ENCODE data around the gene TCP10L. TPM values are rescaled to one million over a fixed set of nuclear protein-coding genes. Genes with fewer than 3 reads are reported as not detected.
"Not testable (repeated sequence)": the region's sequence is repeated elsewhere in the genome, so short reads cannot be mapped to it uniquely, and the experiment has no call there.

The TCP10L gene
- total RNA-seq (1 to 10 TPM; 1.1 to 1.9 TPM), polyA plus RNA-seq (1 to 10 TPM; 3.7 to 8.0 TPM)

GRCh38 chr21:32585042-32585710 lies at the start of gene TCP10L:
TCP10L (minus strand) TSS chr21:32585523; CDS start chr21:32584304, 1,219 bp downstream.
- Histone ChIP-seq H3K27ac (ENCODE audit: low read depth in 1 of 2, low read length in 2 of 2) (no peak within 1 kb of the TSS), H3K9me3 (ENCODE audit: control insufficient read depth in 4 of 4, low read length in 3 of 4) (no peaks in the 10 kb centered on the region), H3K27me3 (ENCODE audit: control insufficient read depth in 4 of 4, insufficient read depth in 4 of 4, low read length in 3 of 4) (no peaks in the 10 kb centered on the region), H3K9ac (ENCODE audit: low read depth in 1 of 2, low read length in 2 of 2) (peak within 1 kb of the TSS; percentile 45 to 89), H3K4me3 (ENCODE audit: low read depth in 1 of 3, low read length in 3 of 3) (peak within 1 kb of the TSS; percentile 40 to 69 (median 62)), H3K4me1 (ENCODE audit: control insufficient read depth in 4 of 4, insufficient read depth in 4 of 4, low read length in 3 of 4) (peaks cover 0 to 12% (median 4%) of the 10 kb centered on the region in 4 donors), H3K36me3 (ENCODE audit: control insufficient read depth in 4 of 4, insufficient read depth in 3 of 4, low read depth in 1 of 4, low read length in 3 of 4) (no peaks in the 10 kb centered on the region)
- DNase-seq (ENCODE audit: low spot score) = no peak
- 63% methylated on average over 17 of the region's 17 CpGs for WGBS
- TF ChIP-seq HNF4A (conservative IDR thresholded peaks at IDR 0.05) = peak; percentile 37 to 48
- no peak for TF ChIP-seq HNF4G (IDR thresholded peaks at IDR 0.05)

- no peaks in the 10 kb centered on the region for H3K4me1 ChIP-seq (ENCODE audit: control insufficient read depth in 4 of 4, insufficient read depth in 4 of 4, low read length in 3 of 4)
- peaks cover 4 to 19% (median 14%) of the 10 kb centered on the region in 4 donors for H3K36me3 ChIP-seq (ENCODE audit: control insufficient read depth in 4 of 4, insufficient read depth in 3 of 4, low read depth in 1 of 4, low read length in 3 of 4)
- H3K4me3 ChIP-seq (ENCODE audit: low read depth in 1 of 3, low read length in 3 of 3) = no peak overlapping the region
- H3K9me3 ChIP-seq (ENCODE audit: control insufficient read depth in 4 of 4, low read length in 3 of 4) = no peaks in the 10 kb centered on the region
- H3K9ac ChIP-seq (ENCODE audit: low read depth in 1 of 2, low read length in 2 of 2) = no peak overlapping the region
- no peak for TF ChIP-seq EGR1 (IDR thresholded peaks at IDR 0.05; ENCODE audit: low read depth in 2 of 2)
- no peak for TF ChIP-seq MAX (IDR thresholded peaks at IDR 0.05)
- TF ChIP-seq REST (IDR thresholded peaks at IDR 0.05) = no peak
- TF ChIP-seq GABPA (IDR thresholded peaks at IDR 0.05 in 1 of 2, conservative IDR thresholded peaks at IDR 0.05 in 1 of 2) = no peak
- TF ChIP-seq RXRA (IDR thresholded peaks at IDR 0.05) = no peak
- no peak for TF ChIP-seq HNF4G (IDR thresholded peaks at IDR 0.05)
- TF ChIP-seq YY1 (IDR thresholded peaks at IDR 0.05) = no peak
- no peak for DNase-seq (ENCODE audit: low spot score)
- WGBS = 97% methylated on average over 3 of the region's 3 CpGs
- no peak overlapping the region for H3K27ac ChIP-seq (ENCODE audit: low read depth in 1 of 2, low read length in 2 of 2)
- H3K27me3 ChIP-seq (ENCODE audit: control insufficient read depth in 4 of 4, insufficient read depth in 4 of 4, low read length in 3 of 4) = no peaks in the 10 kb centered on the region
Measured at GRCh38 chr21:32626621-32627196, 41.4 kb upstream of the TCP10L start.

GRCh38 chr21:32618218-32618617 lies 32.9 kb upstream of the TCP10L start:
- not testable (repeated sequence) for H3K9me3 ChIP-seq (ENCODE audit: control insufficient read depth in 4 of 4, low read length in 3 of 4); H3K9ac ChIP-seq (ENCODE audit: low read depth in 1 of 2, low read length in 2 of 2); H3K4me1 ChIP-seq (ENCODE audit: control insufficient read depth in 4 of 4, insufficient read depth in 4 of 4, low read length in 3 of 4); DNase-seq (ENCODE audit: low spot score); H3K36me3 ChIP-seq (ENCODE audit: control insufficient read depth in 4 of 4, insufficient read depth in 3 of 4, low read depth in 1 of 4, low read length in 3 of 4); H3K27ac ChIP-seq (ENCODE audit: low read depth in 1 of 2, low read length in 2 of 2); H3K4me3 ChIP-seq (ENCODE audit: low read depth in 1 of 3, low read length in 3 of 3); H3K27me3 ChIP-seq (ENCODE audit: control insufficient read depth in 4 of 4, insufficient read depth in 4 of 4, low read length in 3 of 4)
- 75% methylated on average over 6 of the region's 6 CpGs for WGBS
